ENCODE data around the gene PRDM16. TPM values are rescaled to one million over a fixed set of nuclear protein-coding genes. Genes with fewer than 3 reads are reported as not detected.

Gene PRDM16
- total RNA-seq, 1 experiment from 2014 or later = 0.17 TPM

DNA sequence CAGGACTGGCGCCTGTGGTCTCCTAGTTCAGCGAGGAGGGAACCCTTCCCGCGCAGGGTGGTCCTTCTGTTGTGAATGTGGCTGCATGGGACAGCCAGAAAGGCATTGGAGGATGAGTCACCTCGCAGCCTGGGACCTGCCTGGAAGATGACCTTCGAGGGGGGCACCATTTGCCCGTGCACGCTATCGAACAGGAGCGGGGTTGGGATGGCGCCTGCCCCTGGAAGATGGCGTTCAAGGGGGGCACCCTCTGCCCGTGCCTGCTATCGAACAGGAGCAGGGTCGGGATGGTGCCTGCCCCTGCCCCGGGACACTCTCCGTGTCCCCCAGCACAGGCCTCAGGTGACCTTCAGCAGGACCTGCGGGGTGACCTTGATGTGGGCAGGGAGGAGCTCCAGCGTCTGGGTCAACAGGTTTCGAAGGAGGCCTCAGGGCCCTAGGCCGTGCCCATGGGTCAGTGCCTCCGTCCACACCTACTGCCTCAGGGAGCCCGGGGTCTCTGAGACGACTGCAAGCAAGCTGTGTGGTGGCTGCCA lies 49.4 kb upstream of the PRDM16 start:
- Histone ChIP-seq H2BK20ac (ENCODE audit: low read depth, low read length, poor library complexity, severe bottlenecking) (no peak overlapping the region), H3K14ac (ENCODE audit: insufficient read depth, low read length) (no peak overlapping the region), H3K4me2 (ENCODE audit: insufficient read depth, insufficient read length, low read length) (no peak overlapping the region), H4K8ac (replicated peaks; ENCODE audit: insufficient read length, low read depth, low read length) (no peak overlapping the region), H2BK15ac (ENCODE audit: low read depth, low read length) (no peak overlapping the region), H3K23ac (ENCODE audit: insufficient read length, low read depth, low read length) (no peak overlapping the region), H2AK5ac (ENCODE audit: insufficient read length, low read length) (no peak overlapping the region), H3K9ac (ENCODE audit: extremely low read depth, insufficient read length, low read length) (no peak overlapping the region), H3K23me2 (ENCODE audit: insufficient read length, low read depth, low read length, poor library complexity, severe bottlenecking) (no peaks in the 10 kb centered on the region), H3T11ph (ENCODE audit: low read length) (no peak overlapping the region), H4K20me1 (ENCODE audit: control insufficient read depth, insufficient read depth, insufficient read length) (no peaks in the 10 kb centered on the region), H2BK120ac (ENCODE audit: low read depth, low read length, poor library complexity, severe bottlenecking) (no peak overlapping the region), H2BK12ac (ENCODE audit: insufficient read length, low read depth, low read length) (no peak overlapping the region), H2AFZ (ENCODE audit: low read length) (no peak overlapping the region), H3K9me3 (ENCODE audit: control insufficient read depth, low read depth, low read length) (peaks cover 17% of the 10 kb centered on the region), H4K5ac (ENCODE audit: insufficient read length, low read depth, low read length) (no peak overlapping the region), H3K27me3 (ENCODE audit: insufficient read depth, low read length) (no peaks in the 10 kb centered on the region), H3K56ac (ENCODE audit: insufficient read length, low read depth, low read length) (no peak overlapping the region), H4K91ac (ENCODE audit: insufficient read length, low read depth, low read length) (no peak overlapping the region), H3K4ac (ENCODE audit: low read depth, low read length) (no peak overlapping the region), H3K18ac (ENCODE audit: insufficient read length, low read depth, low read length) (no peak overlapping the region), H2BK5ac (ENCODE audit: insufficient read length, low read length) (no peak overlapping the region), H3K27ac (ENCODE audit: insufficient read length, low read depth, low read length) (no peak overlapping the region), H3K79me2 (ENCODE audit: insufficient read depth, low read length) (no peaks in the 10 kb centered on the region), H3K4me1 (ENCODE audit: insufficient read depth, low read length) (no peaks in the 10 kb centered on the region), H3K79me1 (ENCODE audit: insufficient read depth, low read depth, low read length, poor library complexity, severe bottlenecking) (no peaks in the 10 kb centered on the region)
- Mint-ChIP-seq H3K4me3 (no peak overlapping the region), H3K9me3 (peaks cover 8 to 43% of the 10 kb centered on the region in 2 experiments; a peak in 4 of 5 replicates), H3K36me3 (ENCODE audit: insufficient read depth in 1 of 3, low read depth in 3 of 3) (peaks cover 0 to 21% (median 2%) of the 10 kb centered on the region in 3 experiments; a peak in 4 of 7 replicates), H3K27ac (no peak overlapping the region), H3K27me3 (ENCODE audit: low read depth) (peaks cover 3% of the 10 kb centered on the region), H3K4me1 (peaks cover 0 to 11% of the 10 kb centered on the region in 2 experiments; a peak in 2 of 4 replicates)
- no peak for DNase-seq
- WGBS (ENCODE audit: extremely low coverage, insufficient read length, low lambda C conversion rate) = no CpG with 5 or more reads among the region's 24 CpGs
- TF ChIP-seq CTCF (conservative IDR thresholded peaks at IDR 0.05) = no peak

Measured in H9 (cell line).